BJ (cell line): ENCODE results near the gene NRCAM. TPM values are rescaled to one million over a fixed set of nuclear protein-coding genes. Genes with fewer than 3 reads are reported as not detected.
"Not testable (repeated sequence)": the region's sequence is repeated elsewhere in the genome, so short reads cannot be mapped to it uniquely, and the experiment has no call there.

ENCODE experiments used
- CTCF ChIA-PET: fragments of 350-600 bp; formaldehyde crosslinking; extraction: SDS; loops from one replicate; lab custom pipeline; 2021; ENCODE audit warnings: antibody characterized with exemption, inconsistent platforms; lab: Yijun Ruan, JAX
- POLR2A ChIA-PET: fragments of 300-600 bp; sonication (Branson Sonifier 250); formaldehyde crosslinking; extraction: SDS; loops from one replicate; lab custom pipeline; 2021; ENCODE audit warnings: antibody characterized with exemption; lab: Charles Lee
- DNase-seq: peaks from one replicate; pipeline ENCODE4 v3.0.0-alpha.2; 2011; ENCODE audit warnings: low read depth
- H3K27me3 ChIP-seq: 2 replicates; pipeline ENCODE4 v1.6.0; 2011; ENCODE audit warnings: low read length; ENCODE audit not compliant: control insufficient read depth, insufficient read depth
- H3K36me3 ChIP-seq: 2 replicates; pipeline ENCODE4 v1.5.1; 2011; ENCODE audit warnings: low read length; ENCODE audit not compliant: control insufficient read depth, insufficient read depth
- H3K4me3 ChIP-seq: 2 replicates; pipeline ENCODE4 v1.5.1; 2011; ENCODE audit warnings: low read depth, mild to moderate bottlenecking, control low read depth, low read length
- polyA minus RNA-seq: library from RNA; depleted of rRNA, polyadenylated mRNA; stranded (reverse); fragments of >200 nt; gene quantifications from 2 replicates; pipeline ENCODE4 v1.2.3, GENCODE V29; 2011; rRNA and poly(A)+ RNA removed
- polyA plus RNA-seq: library from polyadenylated mRNA; depleted of rRNA; stranded (reverse); fragments of >200 nt; gene quantifications from 2 replicates; pipeline ENCODE4 v1.2.3, GENCODE V29; 2011; rRNA removed
- TF ChIP-seq, protein P1 (sequence below): IDR thresholded peaks from 2 replicates; pipeline ENCODE4 v1.5.1; 2011; ENCODE audit warnings: low read depth, mild to moderate bottlenecking, control low read depth, inconsistent platforms, low read length, moderate library complexity; ENCODE audit not compliant: insufficient read depth

The NRCAM gene
- polyA plus RNA-seq (1.1 and 1.8 TPM in 2 replicates), polyA minus RNA-seq (1.5 and 2.9 TPM in 2 replicates)

GRCh38 chr7:108455998-108456677 lies at the start of gene NRCAM:
Gene NRCAM (minus strand): TSS chr7:108456436. CDS start chr7:108240064, 216,372 bp downstream.
- H3K27me3 ChIP-seq: peaks cover 29% of the 10 kb centered on the region
- TF ChIP-seq, protein P1, sequence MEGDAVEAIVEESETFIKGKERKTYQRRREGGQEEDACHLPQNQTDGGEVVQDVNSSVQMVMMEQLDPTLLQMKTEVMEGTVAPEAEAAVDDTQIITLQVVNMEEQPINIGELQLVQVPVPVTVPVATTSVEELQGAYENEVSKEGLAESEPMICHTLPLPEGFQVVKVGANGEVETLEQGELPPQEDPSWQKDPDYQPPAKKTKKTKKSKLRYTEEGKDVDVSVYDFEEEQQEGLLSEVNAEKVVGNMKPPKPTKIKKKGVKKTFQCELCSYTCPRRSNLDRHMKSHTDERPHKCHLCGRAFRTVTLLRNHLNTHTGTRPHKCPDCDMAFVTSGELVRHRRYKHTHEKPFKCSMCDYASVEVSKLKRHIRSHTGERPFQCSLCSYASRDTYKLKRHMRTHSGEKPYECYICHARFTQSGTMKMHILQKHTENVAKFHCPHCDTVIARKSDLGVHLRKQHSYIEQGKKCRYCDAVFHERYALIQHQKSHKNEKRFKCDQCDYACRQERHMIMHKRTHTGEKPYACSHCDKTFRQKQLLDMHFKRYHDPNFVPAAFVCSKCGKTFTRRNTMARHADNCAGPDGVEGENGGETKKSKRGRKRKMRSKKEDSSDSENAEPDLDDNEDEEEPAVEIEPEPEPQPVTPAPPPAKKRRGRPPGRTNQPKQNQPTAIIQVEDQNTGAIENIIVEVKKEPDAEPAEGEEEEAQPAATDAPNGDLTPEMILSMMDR: no peak
- DNase-seq: no peak
- CTCF ChIA-PET: interaction anchor here (1.2 kb wide), 1 partner anchor 10 kb away, joined by 3 read pairs; no protein-coding TSS in a partner anchor
- peak within 1 kb of the TSS; percentile 36 for H3K4me3 ChIP-seq
- no peaks in the 10 kb centered on the region for H3K36me3 ChIP-seq
- POLR2A ChIA-PET: no interaction called here

DNA sequence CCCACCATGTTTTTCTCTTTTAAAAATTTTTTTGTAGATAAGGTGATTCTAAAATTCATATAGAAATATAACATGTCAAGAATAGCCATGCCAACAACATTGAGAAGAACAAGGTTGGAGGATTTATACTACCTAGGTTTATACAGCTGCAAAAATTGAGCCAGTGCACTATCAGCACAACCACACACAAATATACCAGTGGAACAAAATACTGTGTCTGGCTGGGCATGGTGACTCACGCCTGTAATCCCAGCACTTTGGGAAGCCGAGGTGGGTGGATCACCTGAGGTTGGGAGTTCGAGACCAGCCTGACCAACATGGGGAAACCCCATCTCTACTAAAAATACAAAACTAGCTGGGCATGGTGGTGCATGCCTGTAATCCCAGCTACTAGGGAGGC lies 48.3 kb upstream of the NRCAM start:
- H3K36me3 ChIP-seq, H3K4me3 ChIP-seq, DNase-seq, H3K27me3 ChIP-seq, POLR2A ChIA-PET: not testable (repeated sequence)
- CTCF ChIA-PET: interaction anchor here (2.1 kb wide), 1 partner anchor 8 kb away, joined by 6 read pairs; no protein-coding TSS in a partner anchor

GRCh38 chr7:108503112-108504026 lies 47.1 kb upstream of the NRCAM start:
- Histone ChIP-seq H3K27me3 (no peaks in the 10 kb centered on the region), H3K4me3 (no peak overlapping the region), H3K36me3 (no peaks in the 10 kb centered on the region)
- TF ChIP-seq, protein P1: no peak
- DNase-seq: no peak
- ChIA-PET POLR2A (no interaction called here), CTCF (interaction anchor here (0.6 to 1.4 kb wide), 3 partner anchors 14 to 45 kb away, joined by 3 to 4 read pairs (median 3); no protein-coding TSS in a partner anchor)

GRCh38 chr7:108499566-108499965 lies 43.3 kb upstream of the NRCAM start:
- no peaks in the 10 kb centered on the region for H3K36me3 ChIP-seq
- CTCF ChIA-PET: no interaction called here
- no peaks in the 10 kb centered on the region for H3K27me3 ChIP-seq
- TF ChIP-seq, protein P1: no peak
- DNase-seq: no peak
- POLR2A ChIA-PET: no interaction called here
- no peak overlapping the region for H3K4me3 ChIP-seq

GRCh38 chr7:108498481-108498880 lies 42.2 kb upstream of the NRCAM start:
- no peaks in the 10 kb centered on the region for H3K27me3 ChIP-seq
- no peak overlapping the region for H3K4me3 ChIP-seq
- DNase-seq: no peak
- no peaks in the 10 kb centered on the region for H3K36me3 ChIP-seq
- CTCF ChIA-PET: interaction anchor here (0.8 to 2.5 kb wide), 5 partner anchors 11 to 317 kb away, joined by 3 to 16 read pairs (median 4); partner anchors contain the start of gene PNPLA8
- POLR2A ChIA-PET: no interaction called here
- TF ChIP-seq, protein P1: no peak
